ENCODE results near the gene ACCS. TPM values are rescaled to one million over a fixed set of nuclear protein-coding genes. Genes with fewer than 3 reads are reported as not detected.

ACCS gene
- total RNA-seq, 1 experiment from 2014 or later, result 7.5 TPM

DNA sequence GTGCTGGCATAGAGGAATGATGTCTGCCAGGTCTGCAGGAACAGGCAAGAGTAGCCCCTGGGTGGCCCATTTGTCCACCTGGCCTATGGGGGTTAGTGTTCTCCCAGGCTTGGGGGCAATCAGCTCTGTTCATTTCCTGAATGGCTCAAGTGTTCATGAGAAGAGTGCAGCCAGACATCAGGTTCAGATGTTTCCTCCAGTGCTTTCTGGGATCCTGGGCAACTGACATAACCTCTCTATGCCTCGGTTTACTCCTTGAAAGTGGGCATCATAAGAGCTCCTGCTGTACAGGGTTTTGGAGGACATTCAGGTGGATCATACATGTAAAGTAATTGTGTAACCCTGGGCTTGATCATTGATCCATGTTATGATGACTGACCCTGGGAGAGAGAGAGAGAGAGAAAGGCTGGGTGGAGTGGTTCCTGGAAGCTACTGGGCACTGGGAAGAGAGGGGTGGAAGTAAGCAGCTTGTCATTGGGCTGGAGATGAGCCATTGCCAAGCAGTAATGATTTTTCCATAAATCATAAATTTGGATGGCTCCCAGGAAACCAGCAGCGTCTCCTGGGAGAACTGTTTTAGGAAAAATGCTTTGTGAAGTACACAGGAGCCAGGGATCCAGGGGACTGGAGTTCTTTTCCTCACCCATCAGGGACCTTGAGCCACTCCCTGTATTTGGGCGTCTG is 48.5 kb upstream of the ACCS start:
- H3K27me3 ChIP-seq (ENCODE audit: insufficient read depth, low read length), result no peaks in the 10 kb centered on the region
- no peak overlapping the region for H2AK5ac ChIP-seq (ENCODE audit: insufficient read length, low read length)
- no peak overlapping the region for H2BK20ac ChIP-seq (ENCODE audit: low read depth, low read length, poor library complexity, severe bottlenecking)
- no peak overlapping the region for H3K23ac ChIP-seq (ENCODE audit: insufficient read length, low read depth, low read length)
- no peak overlapping the region for H2BK12ac ChIP-seq (ENCODE audit: insufficient read length, low read depth, low read length)
- no peaks in the 10 kb centered on the region for H3K23me2 ChIP-seq (ENCODE audit: insufficient read length, low read depth, low read length, poor library complexity, severe bottlenecking)
- no peak overlapping the region for H3T11ph ChIP-seq (ENCODE audit: low read length)
- Mint-ChIP-seq H3K27me3 (ENCODE audit: low read depth) (peaks cover 29% of the 10 kb centered on the region), H3K9me3 (peaks cover 3 to 10% of the 10 kb centered on the region in 2 experiments; a peak in 3 of 5 replicates), H3K36me3 (ENCODE audit: insufficient read depth in 1 of 3, low read depth in 3 of 3) (peaks cover 0 to 4% (median 0%) of the 10 kb centered on the region in 3 experiments; a peak in 2 of 7 replicates), H3K4me1 (no peaks in the 10 kb centered on the region), H3K4me3 (no peak overlapping the region), H3K27ac (no peak overlapping the region)
- H4K8ac ChIP-seq (replicated peaks; ENCODE audit: insufficient read length, low read depth, low read length), result no peak overlapping the region
- no peak overlapping the region for H3K4ac ChIP-seq (ENCODE audit: low read depth, low read length)
- H4K20me1 ChIP-seq (ENCODE audit: control insufficient read depth, insufficient read depth, insufficient read length), result no peaks in the 10 kb centered on the region
- no peak overlapping the region for H3K4me2 ChIP-seq (ENCODE audit: insufficient read depth, insufficient read length, low read length)
- no peak overlapping the region for H2BK15ac ChIP-seq (ENCODE audit: low read depth, low read length)
- H4K91ac ChIP-seq (ENCODE audit: insufficient read length, low read depth, low read length), result no peak overlapping the region
- H3K9me3 ChIP-seq (ENCODE audit: control insufficient read depth, low read depth, low read length), result no peaks in the 10 kb centered on the region
- H3K9ac ChIP-seq (ENCODE audit: extremely low read depth, insufficient read length, low read length), result no peak overlapping the region
- H3K79me1 ChIP-seq (ENCODE audit: insufficient read depth, low read depth, low read length, poor library complexity, severe bottlenecking), result no peaks in the 10 kb centered on the region
- no peak overlapping the region for H3K14ac ChIP-seq (ENCODE audit: insufficient read depth, low read length)
- H2AFZ ChIP-seq (ENCODE audit: low read length), result no peak overlapping the region
- no peak overlapping the region for H2BK5ac ChIP-seq (ENCODE audit: insufficient read length, low read length)
- no peaks in the 10 kb centered on the region for H3K4me1 ChIP-seq (ENCODE audit: insufficient read depth, low read length)
- no peak for TF ChIP-seq CTCF (conservative IDR thresholded peaks at IDR 0.05)
- no peak for DNase-seq
- WGBS (ENCODE audit: extremely low coverage, insufficient read length, low lambda C conversion rate), result no CpG with 5 or more reads among the region's 3 CpGs
- H3K18ac ChIP-seq (ENCODE audit: insufficient read length, low read depth, low read length), result no peak overlapping the region
- no peak overlapping the region for H4K5ac ChIP-seq (ENCODE audit: insufficient read length, low read depth, low read length)
- H3K27ac ChIP-seq (ENCODE audit: insufficient read length, low read depth, low read length), result no peak overlapping the region
- no peak overlapping the region for H3K56ac ChIP-seq (ENCODE audit: insufficient read length, low read depth, low read length)
- H3K79me2 ChIP-seq (ENCODE audit: insufficient read depth, low read length), result no peaks in the 10 kb centered on the region
- no peak overlapping the region for H2BK120ac ChIP-seq (ENCODE audit: low read depth, low read length, poor library complexity, severe bottlenecking)

All from H9 (cell line).